ENCODE results near the gene MAP7D1.

DNA sequence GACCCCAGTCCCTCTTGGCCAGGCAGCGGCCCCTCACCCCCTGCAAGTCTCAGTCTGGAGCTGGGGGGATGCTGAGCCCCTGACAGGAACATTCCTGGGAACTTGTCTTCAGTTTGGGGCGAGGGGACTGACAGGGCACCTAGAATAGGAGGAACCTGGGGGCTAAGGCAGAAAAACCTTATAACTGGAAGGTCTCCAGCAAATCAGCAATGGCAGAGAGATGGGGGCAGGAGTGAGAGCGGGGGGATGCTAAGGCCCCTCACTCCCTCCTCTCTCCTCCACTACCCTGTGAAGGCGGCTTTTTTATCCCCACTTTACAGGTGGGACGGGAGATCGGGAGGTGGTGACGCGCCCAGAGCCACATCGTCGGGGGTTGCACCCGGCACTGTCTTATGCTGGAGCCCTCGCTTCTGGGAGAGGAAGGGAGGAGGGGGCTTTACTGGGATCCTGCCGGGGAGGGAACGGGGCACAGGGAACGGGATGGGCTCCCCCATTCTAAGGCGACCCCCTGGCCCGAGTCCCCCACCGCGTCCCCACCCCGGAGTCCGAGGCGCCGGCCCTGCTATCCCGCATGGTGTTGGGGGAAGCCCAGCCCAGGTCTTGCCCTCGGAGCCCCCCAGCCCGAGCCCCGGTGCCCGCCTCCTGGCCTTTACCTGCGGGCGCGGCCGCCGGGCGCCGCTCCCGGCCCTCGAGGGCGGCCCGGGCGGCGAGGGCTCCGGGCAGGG is 31.4 kb upstream of the MAP7D1 start:
- TF ChIP-seq, protein P1, sequence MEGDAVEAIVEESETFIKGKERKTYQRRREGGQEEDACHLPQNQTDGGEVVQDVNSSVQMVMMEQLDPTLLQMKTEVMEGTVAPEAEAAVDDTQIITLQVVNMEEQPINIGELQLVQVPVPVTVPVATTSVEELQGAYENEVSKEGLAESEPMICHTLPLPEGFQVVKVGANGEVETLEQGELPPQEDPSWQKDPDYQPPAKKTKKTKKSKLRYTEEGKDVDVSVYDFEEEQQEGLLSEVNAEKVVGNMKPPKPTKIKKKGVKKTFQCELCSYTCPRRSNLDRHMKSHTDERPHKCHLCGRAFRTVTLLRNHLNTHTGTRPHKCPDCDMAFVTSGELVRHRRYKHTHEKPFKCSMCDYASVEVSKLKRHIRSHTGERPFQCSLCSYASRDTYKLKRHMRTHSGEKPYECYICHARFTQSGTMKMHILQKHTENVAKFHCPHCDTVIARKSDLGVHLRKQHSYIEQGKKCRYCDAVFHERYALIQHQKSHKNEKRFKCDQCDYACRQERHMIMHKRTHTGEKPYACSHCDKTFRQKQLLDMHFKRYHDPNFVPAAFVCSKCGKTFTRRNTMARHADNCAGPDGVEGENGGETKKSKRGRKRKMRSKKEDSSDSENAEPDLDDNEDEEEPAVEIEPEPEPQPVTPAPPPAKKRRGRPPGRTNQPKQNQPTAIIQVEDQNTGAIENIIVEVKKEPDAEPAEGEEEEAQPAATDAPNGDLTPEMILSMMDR (IDR thresholded peaks at IDR 0.05; ENCODE audit: low read depth, low read length), result no peak
- no peak for TF ChIP-seq EZH2phosphoT487 (IDR thresholded peaks at IDR 0.05; ENCODE audit: low read depth)

Data from OCI-LY3 (cell line).